Fibroblast of the aortic adventitia (primary cell): ENCODE results near the gene RBM24. TPM values are rescaled to one million over a fixed set of nuclear protein-coding genes. Genes with fewer than 3 reads are reported as not detected.

Experiments used
- DNase-seq: peaks from one replicate; pipeline ENCODE4 v3.0.0-alpha.2; 2010; ENCODE audit warnings: low read depth
- H3K4me3 ChIP-seq: 2 replicates; pipeline ENCODE4 v1.5.1; 2011; ENCODE audit warnings: low read depth, mild to moderate bottlenecking, control low read depth, low read length, moderate library complexity
- total RNA-seq: library from RNA; depleted of rRNA; stranded (reverse); fragments of >200 nt; gene quantifications from 2 replicates; pipeline ENCODE4 v1.2.3, GENCODE V29; 2012; ENCODE audit warnings: low replicate concordance
- TF ChIP-seq, protein P1 (sequence below): IDR thresholded peaks from 2 replicates; pipeline ENCODE4 v1.5.1; 2011; ENCODE audit warnings: mild to moderate bottlenecking, low read length, control low read depth, inconsistent platforms; ENCODE audit not compliant: insufficient read depth

RBM24 gene
- total RNA-seq, 1 donor: 1.9 TPM

DNA sequence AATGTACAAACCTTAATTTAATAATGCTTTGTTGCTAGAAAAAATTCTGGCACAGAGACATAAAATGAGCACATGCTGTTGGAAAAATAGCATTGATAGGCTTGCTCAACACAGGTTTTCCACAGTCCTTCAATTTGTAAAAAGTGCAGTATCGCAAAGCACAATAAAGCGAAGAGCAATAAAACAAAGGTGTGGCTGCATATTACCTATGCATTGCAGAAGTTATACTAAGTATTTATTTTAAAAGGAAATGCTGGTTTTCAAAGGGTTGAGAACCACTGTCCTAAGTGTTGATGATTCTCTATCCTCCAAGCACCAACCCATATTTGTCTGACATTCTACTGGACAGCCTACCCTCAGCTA lies 58.1 kb downstream of the RBM24 start:
- no peak overlapping the region for H3K4me3 ChIP-seq
- no peak for DNase-seq
- TF ChIP-seq, protein P1, sequence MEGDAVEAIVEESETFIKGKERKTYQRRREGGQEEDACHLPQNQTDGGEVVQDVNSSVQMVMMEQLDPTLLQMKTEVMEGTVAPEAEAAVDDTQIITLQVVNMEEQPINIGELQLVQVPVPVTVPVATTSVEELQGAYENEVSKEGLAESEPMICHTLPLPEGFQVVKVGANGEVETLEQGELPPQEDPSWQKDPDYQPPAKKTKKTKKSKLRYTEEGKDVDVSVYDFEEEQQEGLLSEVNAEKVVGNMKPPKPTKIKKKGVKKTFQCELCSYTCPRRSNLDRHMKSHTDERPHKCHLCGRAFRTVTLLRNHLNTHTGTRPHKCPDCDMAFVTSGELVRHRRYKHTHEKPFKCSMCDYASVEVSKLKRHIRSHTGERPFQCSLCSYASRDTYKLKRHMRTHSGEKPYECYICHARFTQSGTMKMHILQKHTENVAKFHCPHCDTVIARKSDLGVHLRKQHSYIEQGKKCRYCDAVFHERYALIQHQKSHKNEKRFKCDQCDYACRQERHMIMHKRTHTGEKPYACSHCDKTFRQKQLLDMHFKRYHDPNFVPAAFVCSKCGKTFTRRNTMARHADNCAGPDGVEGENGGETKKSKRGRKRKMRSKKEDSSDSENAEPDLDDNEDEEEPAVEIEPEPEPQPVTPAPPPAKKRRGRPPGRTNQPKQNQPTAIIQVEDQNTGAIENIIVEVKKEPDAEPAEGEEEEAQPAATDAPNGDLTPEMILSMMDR: no peak

DNA sequence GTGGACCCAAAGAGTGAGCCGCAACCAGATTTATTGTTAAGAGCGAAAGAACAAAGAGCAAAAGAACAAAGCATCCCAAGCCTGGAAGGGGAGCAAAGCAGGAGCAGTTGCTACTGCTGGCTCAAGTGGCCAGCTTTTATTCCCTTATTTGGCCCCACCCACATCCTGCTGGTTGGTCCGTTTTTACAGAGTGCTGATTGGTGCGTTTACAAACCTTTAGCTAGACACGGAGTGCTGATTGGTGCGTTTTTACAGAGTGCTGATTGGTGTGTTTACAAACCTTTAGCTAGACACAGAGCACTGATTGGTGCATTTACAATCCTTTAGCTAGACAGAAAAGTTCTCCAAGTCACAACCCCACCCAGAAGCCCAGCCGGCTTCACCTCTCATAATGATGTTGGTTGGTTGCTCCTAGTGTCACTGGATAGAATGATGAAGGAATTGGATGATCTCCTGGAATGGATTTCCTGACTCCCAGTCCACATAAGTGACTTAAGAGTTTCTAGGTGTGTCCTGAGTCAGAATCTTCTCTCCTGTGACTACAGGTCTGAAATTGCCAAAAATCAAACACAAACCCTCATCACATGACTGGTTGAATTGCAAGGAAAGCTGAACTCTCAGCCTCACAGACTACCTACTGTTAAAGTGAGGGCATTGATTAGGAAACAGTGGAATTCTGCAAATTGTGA lies 60.1 kb downstream of the RBM24 start:
- TF ChIP-seq, protein P1: no peak
- no peak overlapping the region for H3K4me3 ChIP-seq
- no peak for DNase-seq

DNA sequence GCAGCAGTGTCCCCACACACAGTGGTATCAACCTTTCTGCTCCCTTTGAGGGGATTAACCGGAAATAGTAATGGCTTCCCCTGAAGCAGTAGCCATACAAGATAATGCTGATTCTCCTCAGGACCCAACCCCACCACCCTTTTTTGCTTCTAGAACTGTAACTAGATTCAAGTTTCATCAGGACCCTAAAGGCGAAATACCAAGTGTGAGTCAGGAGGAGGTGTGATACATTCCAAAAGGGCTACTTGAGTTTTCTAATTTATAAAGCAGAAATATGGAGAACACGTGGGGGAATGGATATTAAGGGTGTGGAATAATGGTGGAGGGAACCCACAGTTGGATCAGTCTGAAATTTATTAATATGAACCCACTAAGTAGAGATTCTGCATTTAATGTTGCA lies 60.7 kb downstream of the RBM24 start:
- TF ChIP-seq, protein P1: no peak
- no peak overlapping the region for H3K4me3 ChIP-seq

DNA sequence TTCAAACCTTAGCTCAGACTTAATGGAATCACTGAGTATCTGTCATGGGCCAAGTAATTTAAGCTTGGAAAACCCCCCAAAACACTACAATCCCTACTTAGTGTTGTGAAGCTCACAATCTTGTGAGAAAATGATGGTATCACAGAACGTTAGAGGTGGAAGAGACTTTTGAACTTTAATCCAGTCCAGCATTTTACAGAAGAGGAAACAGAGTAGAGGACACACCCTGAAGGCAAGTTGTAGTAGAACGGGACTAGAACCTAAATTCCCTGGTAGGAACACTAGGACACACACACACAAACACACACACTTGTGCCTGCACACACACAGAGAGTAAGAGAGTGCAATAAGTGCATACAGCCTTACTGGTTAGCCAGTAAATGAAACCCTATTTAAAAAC lies 62.1 kb downstream of the RBM24 start:
- TF ChIP-seq, protein P1: no peak
- no peak for DNase-seq

More for the DNA sequence above, 60.7 kb downstream of the RBM24 start:
- no peak for DNase-seq

More for the DNA sequence above, 62.1 kb downstream of the RBM24 start:
- H3K4me3 ChIP-seq: no peak overlapping the region

Other genes starting within 250 kb of the RBM24 start
- gene STMND1, start 179.3 kb upstream of the RBM24 start, total RNA-seq: not detected in 2 replicates
- gene CAP2, start 112.2 kb downstream of the RBM24 start, total RNA-seq: 6.5 and 8.7 TPM in 2 replicates